Measurements from ENCODE around the gene C10orf143. TPM values are rescaled to one million over a fixed set of nuclear protein-coding genes. Genes with fewer than 3 reads are reported as not detected.

The C10orf143 gene
- total RNA-seq, result 3.7 TPM
- long read RNA-seq, partial matches to known transcripts, result 0 of 7 reads
- long read RNA-seq, other reads (novel, unspliced or antisense), result 6 of 7 reads

- H3K4me3 ChIP-seq, result peak within 1 kb of the TSS; percentile 75
- peaks cover 26% of the 10 kb centered on the region for H3K4me1 ChIP-seq
- H3K9me3 ChIP-seq, result no peaks in the 10 kb centered on the region
- ATAC-seq, result peak; percentile 97
- TF ChIP-seq CTCF (IDR thresholded peaks at IDR 0.05), result no peak
- DNase-seq, result peak; percentile 99
- no peaks in the 10 kb centered on the region for H3K36me3 ChIP-seq
- peak within 1 kb of the TSS; percentile 91 for H3K27ac ChIP-seq
- no peaks in the 10 kb centered on the region for H3K27me3 ChIP-seq (ENCODE audit: low read depth)
- intact Hi-C loops (cut with DNase I), result no loop called here
Observed at GRCh38 chr10:130110246-130111112, at the start of gene C10orf143. TSS of gene C10orf143 (minus strand) at chr10:130110830. CDS start at chr10:130110772, 58 bp downstream.

- H3K27ac ChIP-seq, result no peak overlapping the region
- DNase-seq, result no peak
- no peak for TF ChIP-seq CTCF (IDR thresholded peaks at IDR 0.05)
- peaks cover 46% of the 10 kb centered on the region for H3K36me3 ChIP-seq
- no peaks in the 10 kb centered on the region for H3K9me3 ChIP-seq
- no peaks in the 10 kb centered on the region for H3K4me1 ChIP-seq
- no peak for ATAC-seq
- no peaks in the 10 kb centered on the region for H3K27me3 ChIP-seq (ENCODE audit: low read depth)
- intact Hi-C loops (cut with DNase I), result no loop called here
- no peak overlapping the region for H3K4me3 ChIP-seq
Observed at GRCh38 chr10:130159192-130159794, 48.7 kb upstream of the C10orf143 start.

GRCh38 chr10:130146042-130146441 lies 35.4 kb upstream of the C10orf143 start:
- Histone ChIP-seq H3K27ac (no peak overlapping the region), H3K4me1 (no peaks in the 10 kb centered on the region), H3K4me3 (no peak overlapping the region), H3K27me3 (ENCODE audit: low read depth) (no peaks in the 10 kb centered on the region), H3K36me3 (peaks cover 47% of the 10 kb centered on the region), H3K9me3 (no peaks in the 10 kb centered on the region)
- intact Hi-C loops (cut with DNase I), result no loop called here
- DNase-seq (no peak), ATAC-seq (no peak)
- no peak for TF ChIP-seq CTCF (IDR thresholded peaks at IDR 0.05)

- Histone ChIP-seq H3K4me3 (no peak overlapping the region), H3K27me3 (ENCODE audit: low read depth) (no peaks in the 10 kb centered on the region), H3K27ac (no peak overlapping the region), H3K36me3 (peaks cover 27% of the 10 kb centered on the region), H3K9me3 (no peaks in the 10 kb centered on the region), H3K4me1 (peaks cover 33% of the 10 kb centered on the region)
- TF ChIP-seq CTCF (IDR thresholded peaks at IDR 0.05), result no peak
- ATAC-seq (no peak), DNase-seq (no peak)
- intact Hi-C loops (cut with DNase I), result no loop called here
Observed at GRCh38 chr10:130141878-130142277, 31.2 kb upstream of the C10orf143 start.

GRCh38 chr10:130141460-130141859 lies 30.8 kb upstream of the C10orf143 start:
- Histone ChIP-seq H3K27ac (no peak overlapping the region), H3K4me3 (no peak overlapping the region), H3K36me3 (peaks cover 23% of the 10 kb centered on the region), H3K9me3 (no peaks in the 10 kb centered on the region), H3K4me1 (peaks cover 33% of the 10 kb centered on the region), H3K27me3 (ENCODE audit: low read depth) (no peaks in the 10 kb centered on the region)
- DNase-seq, result no peak
- no peak for ATAC-seq
- no peak for TF ChIP-seq CTCF (IDR thresholded peaks at IDR 0.05)
- intact Hi-C loops (cut with DNase I), result no loop called here
